HG02623 (cell line): ENCODE data around the gene NOTUM.

Experiments
- ATAC-seq: cut with Tn5 transposase; IDR thresholded peaks from one replicate; pipeline ENCODE4 v1.9.1; 2021; ENCODE audit warnings: moderate library complexity; ENCODE audit not compliant: unreplicated experiment

Gene NOTUM

GRCh38 chr17:81940538-81941483 is 20.2 kb downstream of the NOTUM start:
- ATAC-seq, result no peak

GRCh38 chr17:81939881-81940385 is 21.1 kb downstream of the NOTUM start:
- no peak for ATAC-seq

GRCh38 chr17:81939218-81939617 is 21.8 kb downstream of the NOTUM start:
- ATAC-seq, result no peak

- no peak for ATAC-seq
These were observed 25.3 kb downstream of the NOTUM start for GRCh38 chr17:81935709-81936084.

GRCh38 chr17:81934850-81935708 is 25.9 kb downstream of the NOTUM start:
- no peak for ATAC-seq

- no peak for ATAC-seq
These were observed 26.8 kb downstream of the NOTUM start for GRCh38 chr17:81934098-81934757.

GRCh38 chr17:81933178-81933699 is 27.7 kb downstream of the NOTUM start:
- no peak for ATAC-seq

GRCh38 chr17:81932333-81932983 is 28.5 kb downstream of the NOTUM start:
- ATAC-seq, result no peak

- ATAC-seq, result no peak
These were observed 29.2 kb downstream of the NOTUM start for GRCh38 chr17:81931557-81932332.

GRCh38 chr17:81931189-81931556 is 29.8 kb downstream of the NOTUM start:
- no peak for ATAC-seq

- no peak for ATAC-seq
These were observed 30.6 kb downstream of the NOTUM start for GRCh38 chr17:81930142-81931125.

GRCh38 chr17:81929253-81930141 is 31.5 kb downstream of the NOTUM start:
- ATAC-seq, result no peak

GRCh38 chr17:81928544-81929252 is 32.3 kb downstream of the NOTUM start:
- no peak for ATAC-seq

- ATAC-seq, result peak; percentile 47
These were observed 33.1 kb downstream of the NOTUM start, which contains the start of gene MAFG for GRCh38 chr17:81927653-81928543. TSS of gene MAFG (minus strand) at chr17:81927735. CDS start at chr17:81923185, 4,550 bp downstream.

- ATAC-seq, result peak; percentile 8
These were observed 33.8 kb downstream of the NOTUM start for GRCh38 chr17:81927152-81927652.
